DND-41 (cell line): ENCODE data around the gene FAM209B.

Experiments used
- ATAC-seq: fragments of 200-7000 bp; cut with Tn5 transposase; 3 replicates; pipeline ENCODE4 v1.9.1; 2021; ENCODE audit warnings: low read depth; ENCODE audit not compliant: insufficient read depth
- DNase-seq: peaks from one replicate; pipeline ENCODE4 v3.0.0-alpha.2; 2020
- H2AFZ ChIP-seq: 2 replicates; pipeline ENCODE4 v1.6.0; 2012; ENCODE audit warnings: low read depth, low read length
- H3K27ac ChIP-seq: 2 replicates; pipeline ENCODE4 v1.5.1; 2012; ENCODE audit warnings: low read length, inconsistent platforms
- H3K27me3 ChIP-seq: fragments of 200-600 bp; sonication (generic); 2 replicates; pipeline ENCODE4 v1.6.0; 2012; ENCODE audit warnings: low read length, mild to moderate bottlenecking, inconsistent platforms; ENCODE audit not compliant: insufficient read depth, poor library complexity
- H3K36me3 ChIP-seq: 2 replicates; pipeline ENCODE4 v1.5.1; 2012; ENCODE audit warnings: low read length, inconsistent platforms; ENCODE audit not compliant: insufficient read depth
- H3K4me1 ChIP-seq: 2 replicates; pipeline ENCODE4 v1.5.1; 2012; ENCODE audit warnings: mild to moderate bottlenecking, low read length; ENCODE audit not compliant: insufficient read depth
- H3K4me2 ChIP-seq: 2 replicates; pipeline ENCODE4 v1.6.0; 2012; ENCODE audit warnings: mild to moderate bottlenecking, moderate library complexity, low read length, inconsistent platforms; ENCODE audit not compliant: insufficient read depth
- H3K4me3 ChIP-seq, 2 experiments: fragments of 200-600 bp in 1 of 2; shearing (Covaris generic) in 1 of 2; 2 replicates each; pipeline ENCODE4 v1.5.1; 2012 to 2016; ENCODE audit warnings: inconsistent platforms in 2 of 2, low read length in 2 of 2, mild to moderate bottlenecking in 2 of 2, low read depth in 1 of 2, moderate library complexity in 1 of 2
- H3K79me2 ChIP-seq: 2 replicates; pipeline ENCODE4 v1.6.0; 2012; ENCODE audit warnings: low read length, inconsistent platforms; ENCODE audit not compliant: insufficient read depth
- H3K9ac ChIP-seq: 2 replicates; pipeline ENCODE4 v1.6.0; 2012; ENCODE audit warnings: low read depth, mild to moderate bottlenecking, inconsistent platforms, low read length, moderate library complexity
- H3K9me3 ChIP-seq: 2 replicates; pipeline ENCODE4 v1.5.1; 2012; ENCODE audit warnings: low read length, moderate library complexity, mild to moderate bottlenecking, inconsistent platforms; ENCODE audit not compliant: insufficient read depth, severe bottlenecking
- H4K20me1 ChIP-seq: 2 replicates; pipeline ENCODE4 v1.6.0; 2012; ENCODE audit warnings: low read length; ENCODE audit not compliant: insufficient read depth
- CTCF ChIP-seq: IDR thresholded peaks from 2 replicates; pipeline ENCODE4 v1.5.1; 2012; ENCODE audit warnings: borderline replicate concordance, low read length, moderate library complexity, mild to moderate bottlenecking; ENCODE audit not compliant: poor library complexity, severe bottlenecking; ENCODE audit errors: extremely low read depth
- EZH2 ChIP-seq: IDR thresholded peaks from 3 replicates; pipeline ENCODE4 v1.6.1; 2012; ENCODE audit warnings: borderline replicate concordance, low read depth, mild to moderate bottlenecking, moderate library complexity, low read length, inconsistent platforms; ENCODE audit not compliant: severe bottlenecking

Gene FAM209B

GRCh38 chr20:56516631-56517030, 16.4 kb upstream of the FAM209B start:
- Histone ChIP-seq H3K36me3 (peaks cover 78% of the 10 kb centered on the region), H3K9me3 (peaks cover 24% of the 10 kb centered on the region)
- no peak for ATAC-seq

DNA sequence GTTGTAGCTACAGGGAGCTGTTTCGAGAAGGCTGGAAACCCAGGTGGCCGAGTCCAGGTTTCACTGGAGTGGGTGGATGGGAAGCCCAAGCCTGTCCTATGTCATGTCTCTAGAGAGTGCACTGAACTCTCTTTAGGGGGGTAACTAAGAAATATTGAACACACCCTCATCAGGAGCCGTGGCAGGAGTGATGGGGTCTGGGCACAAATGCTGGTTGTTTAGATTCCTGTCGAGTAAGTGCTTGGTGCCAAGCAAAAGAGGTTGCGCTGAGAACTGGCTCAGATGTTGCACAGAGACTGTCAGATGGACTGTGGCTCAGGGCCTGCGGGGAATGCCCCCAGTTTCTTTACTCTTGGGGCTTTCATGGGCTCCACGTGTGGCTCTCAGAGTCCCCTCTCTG, 15.8 kb upstream of the FAM209B start:
- H4K20me1 ChIP-seq: 0 out of 2 replicates have a peak, but pooled peaks cover 8% of the 10 kb centered on the region
- ATAC-seq: no peak
- no peaks in the 10 kb centered on the region for H3K4me1 ChIP-seq
- H3K9me3 ChIP-seq: peaks cover 24% of the 10 kb centered on the region
- H3K79me2 ChIP-seq: no peaks in the 10 kb centered on the region
- no peak overlapping the region for H3K9ac ChIP-seq
- TF ChIP-seq EZH2 (no peak), CTCF (no peak)
- no peak overlapping the region for H3K4me2 ChIP-seq
- H3K27me3 ChIP-seq: no peaks in the 10 kb centered on the region
- no peak overlapping the region for H3K4me3 ChIP-seq
- H3K27ac ChIP-seq: no peak overlapping the region
- peaks cover 76% of the 10 kb centered on the region for H3K36me3 ChIP-seq
- no peak overlapping the region for H2AFZ ChIP-seq
- no peak for DNase-seq

More at GRCh38 chr20:56516631-56517030, 16.4 kb upstream of the FAM209B start:
- Histone ChIP-seq H3K79me2 (no peaks in the 10 kb centered on the region), H3K4me1 (no peaks in the 10 kb centered on the region), H2AFZ (no peak overlapping the region), H3K4me3 (no peak overlapping the region), H3K9ac (no peak overlapping the region), H3K27ac (no peak overlapping the region), H3K4me2 (no peak overlapping the region), H4K20me1 (0 out of 2 replicates have a peak, but pooled peaks cover 12% of the 10 kb centered on the region), H3K27me3 (no peaks in the 10 kb centered on the region)
- TF ChIP-seq EZH2 (no peak), CTCF (no peak)
- no peak for DNase-seq

DNA sequence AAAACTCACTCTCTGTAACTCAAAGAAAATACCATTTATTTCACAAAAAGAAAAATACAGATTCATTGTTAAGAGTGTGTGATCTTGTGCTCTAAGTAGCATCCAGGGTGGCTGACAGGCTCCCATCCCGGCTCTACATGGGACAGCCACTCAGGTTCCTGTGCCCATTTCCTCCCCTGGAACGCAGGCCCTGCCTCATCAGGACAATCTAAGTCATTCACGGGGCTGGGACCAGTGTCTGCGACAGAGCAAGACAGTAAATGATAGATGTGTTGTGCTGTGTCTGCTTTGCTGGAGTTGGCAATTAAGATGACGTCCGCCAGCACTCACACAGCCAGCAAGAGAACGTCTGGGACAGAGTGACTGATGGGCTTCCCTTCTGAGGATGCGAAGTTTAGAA, 15.4 kb upstream of the FAM209B start:
- H4K20me1 ChIP-seq: 0 out of 2 replicates have a peak, but pooled peaks cover 4% of the 10 kb centered on the region
- peaks cover 72% of the 10 kb centered on the region for H3K36me3 ChIP-seq
- H3K27ac ChIP-seq: no peak overlapping the region
- H3K4me1 ChIP-seq: no peaks in the 10 kb centered on the region
- H3K9me3 ChIP-seq: peaks cover 24% of the 10 kb centered on the region
- DNase-seq (no peak), ATAC-seq (no peak)
- no peak overlapping the region for H2AFZ ChIP-seq
- no peak overlapping the region for H3K4me3 ChIP-seq
- TF ChIP-seq EZH2 (no peak), CTCF (no peak)
- no peak overlapping the region for H3K9ac ChIP-seq
- no peaks in the 10 kb centered on the region for H3K27me3 ChIP-seq
- H3K79me2 ChIP-seq: no peaks in the 10 kb centered on the region
- no peak overlapping the region for H3K4me2 ChIP-seq

GRCh38 chr20:56518126-56518525, 14.9 kb upstream of the FAM209B start:
- TF ChIP-seq EZH2 (no peak), CTCF (no peak)
- Histone ChIP-seq H3K9ac (no peak overlapping the region), H3K36me3 (peaks cover 67% of the 10 kb centered on the region), H3K79me2 (no peaks in the 10 kb centered on the region), H2AFZ (no peak overlapping the region), H3K4me1 (no peaks in the 10 kb centered on the region), H3K4me2 (no peak overlapping the region), H3K27ac (no peak overlapping the region), H3K9me3 (peaks cover 24% of the 10 kb centered on the region), H4K20me1 (0 out of 2 replicates have a peak, but pooled peaks cover 4% of the 10 kb centered on the region), H3K27me3 (no peaks in the 10 kb centered on the region), H3K4me3 (no peak overlapping the region)
- DNase-seq (no peak), ATAC-seq (no peak)
